KOPT-K1 (cell line): ENCODE measurements around the gene CCDC60.
"Not testable (repeated sequence)": the region's sequence is repeated elsewhere in the genome, so short reads cannot be mapped to it uniquely, and the experiment has no call there.

Source experiments
- H3K27ac ChIP-seq: fragments of 200-600 bp; sonication (generic); 2 replicates; pipeline ENCODE4 v1.5.1; 2016; ENCODE audit warnings: antibody characterized with exemption, mild to moderate bottlenecking, low read depth, low read length; ENCODE audit not compliant: poor library complexity, severe bottlenecking
- H3K36me3 ChIP-seq: fragments of 200-600 bp; sonication (generic); 2 replicates; pipeline ENCODE4 v1.5.1; 2017; ENCODE audit warnings: antibody characterized with exemption, mild to moderate bottlenecking, low read length, moderate library complexity; ENCODE audit not compliant: insufficient read depth
- H3K9me3 ChIP-seq: fragments of 200-600 bp; sonication (generic); 2 replicates; pipeline ENCODE4 v1.5.1; 2017; ENCODE audit warnings: antibody characterized with exemption, low read length, mild to moderate bottlenecking; ENCODE audit not compliant: insufficient read depth, poor library complexity, severe bottlenecking

Gene CCDC60

DNA sequence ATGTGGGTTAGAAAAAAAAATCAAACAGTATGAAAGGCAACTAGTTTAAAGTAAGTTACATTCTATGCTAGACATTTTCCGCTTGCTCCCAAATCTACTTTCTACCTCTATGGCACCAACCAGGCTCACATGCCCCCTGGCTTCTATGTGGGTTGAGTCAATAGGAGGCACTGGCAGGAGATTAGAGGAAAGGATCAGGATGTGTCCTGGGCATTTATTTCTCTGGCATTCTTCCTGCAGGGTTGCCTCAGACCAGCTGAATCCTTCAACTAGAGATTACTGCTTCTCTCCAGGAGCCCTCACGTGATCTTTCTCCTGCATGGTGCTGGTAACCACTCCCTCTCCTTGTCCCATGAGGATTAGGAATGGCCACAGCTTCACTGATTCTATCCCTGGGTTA lies 14.9 kb upstream of the CCDC60 start:
- Histone ChIP-seq H3K9me3 (no peaks in the 10 kb centered on the region), H3K36me3 (no peaks in the 10 kb centered on the region), H3K27ac (no peak overlapping the region)

DNA sequence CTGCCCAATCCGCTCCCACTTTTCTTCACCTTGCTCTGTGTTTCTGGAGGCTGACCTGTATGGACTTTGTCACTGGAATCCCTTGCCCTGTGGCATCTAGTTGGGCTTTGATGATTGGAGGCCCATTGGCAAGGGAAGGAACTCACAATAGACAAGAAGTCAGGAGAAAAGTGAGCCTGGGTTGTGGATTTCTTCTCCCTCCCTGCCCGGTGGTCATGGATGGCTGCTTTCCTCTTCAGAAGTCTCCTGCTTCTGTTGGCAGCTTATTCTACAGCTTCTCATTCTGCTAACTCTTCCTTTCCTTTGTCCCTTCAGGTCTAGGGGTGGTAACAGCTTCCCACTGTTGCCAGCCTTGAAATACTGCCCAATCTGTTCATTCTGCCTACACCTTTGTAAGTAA lies 13.9 kb upstream of the CCDC60 start:
- Histone ChIP-seq H3K9me3 (no peaks in the 10 kb centered on the region), H3K27ac (no peak overlapping the region), H3K36me3 (no peaks in the 10 kb centered on the region)

DNA sequence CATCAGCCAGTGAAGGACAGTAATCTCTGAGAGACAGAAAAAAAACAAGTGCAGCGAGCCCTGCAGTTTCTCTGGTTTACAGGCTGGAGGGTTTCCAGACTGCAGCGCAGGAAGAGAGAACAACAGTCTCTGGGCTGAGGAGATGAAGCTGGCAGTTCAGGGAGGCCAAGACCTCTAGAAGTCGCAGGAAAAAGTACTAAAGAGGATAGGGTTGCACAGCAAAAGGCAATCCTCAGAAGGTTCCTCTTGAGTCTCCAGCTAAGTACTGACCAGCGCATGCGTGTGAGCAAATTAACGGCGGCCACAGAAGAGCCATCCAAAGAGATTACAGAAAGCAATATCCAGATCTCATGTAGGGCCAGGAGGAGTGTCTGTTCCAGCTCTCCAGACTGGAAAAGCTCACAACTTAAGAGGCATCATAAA lies 12.2 kb upstream of the CCDC60 start:
- no peaks in the 10 kb centered on the region for H3K9me3 ChIP-seq
- no peaks in the 10 kb centered on the region for H3K36me3 ChIP-seq
- no peak overlapping the region for H3K27ac ChIP-seq

DNA sequence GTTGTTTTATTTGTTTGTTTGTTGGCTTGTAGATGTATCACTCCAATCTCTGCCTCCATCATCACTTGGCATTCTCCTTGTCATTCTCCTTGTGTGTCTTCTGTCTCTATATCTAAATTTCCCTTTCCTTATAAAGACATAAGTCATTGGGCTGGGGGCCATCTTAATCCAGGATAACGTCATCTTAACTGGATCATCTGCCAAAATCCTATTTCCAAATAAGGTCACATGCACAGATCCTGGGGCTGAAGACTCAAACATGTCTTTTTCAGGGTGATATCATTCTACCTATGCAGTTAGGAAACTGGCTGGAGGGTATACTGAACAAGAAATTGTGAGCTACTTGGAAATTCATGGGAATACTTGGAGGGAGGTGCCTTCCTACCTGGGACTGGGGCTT lies 8.7 kb upstream of the CCDC60 start:
- H3K9me3 ChIP-seq: no peaks in the 10 kb centered on the region
- H3K36me3 ChIP-seq: no peaks in the 10 kb centered on the region
- no peak overlapping the region for H3K27ac ChIP-seq

DNA sequence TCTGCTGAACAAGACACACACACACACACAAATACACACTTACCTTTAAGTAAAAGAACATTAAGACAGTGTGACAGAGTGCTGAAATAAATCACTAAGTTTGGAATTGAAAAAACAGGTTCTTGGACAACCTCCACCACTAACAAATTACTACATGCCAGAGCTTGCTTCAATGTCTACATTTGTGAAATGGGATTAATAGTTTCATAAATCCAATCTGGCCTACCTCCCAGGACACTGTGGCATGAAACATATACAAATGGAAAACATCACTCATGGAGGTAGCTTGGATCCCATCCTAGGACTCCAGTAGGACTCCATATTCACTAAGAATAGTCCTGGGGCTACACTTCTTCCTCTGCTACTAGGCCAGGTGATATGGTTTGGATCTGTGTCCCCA lies 8.2 kb upstream of the CCDC60 start:
- Histone ChIP-seq H3K9me3 (no peaks in the 10 kb centered on the region), H3K27ac (no peak overlapping the region), H3K36me3 (no peaks in the 10 kb centered on the region)

DNA sequence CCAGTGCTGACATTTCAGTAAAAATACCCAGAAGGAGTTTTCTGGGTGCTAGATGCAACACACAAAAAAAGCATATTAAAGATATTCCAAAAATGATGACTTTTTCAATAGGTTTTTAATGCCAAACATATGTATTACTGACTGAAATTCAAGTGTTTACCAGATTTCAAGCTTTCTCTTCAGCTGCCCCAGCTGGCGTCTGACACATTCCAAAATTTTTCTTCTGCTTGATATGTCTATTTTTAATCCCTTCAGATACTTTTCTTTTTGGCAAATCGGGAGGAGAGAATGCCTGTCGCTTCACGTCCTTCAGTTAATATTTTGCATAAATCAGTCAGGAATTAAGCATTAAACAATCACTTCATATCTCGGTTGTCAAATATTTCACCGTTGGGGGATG lies 7.1 kb upstream of the CCDC60 start:
- H3K27ac ChIP-seq: no peak overlapping the region
- no peaks in the 10 kb centered on the region for H3K9me3 ChIP-seq
- no peaks in the 10 kb centered on the region for H3K36me3 ChIP-seq

DNA sequence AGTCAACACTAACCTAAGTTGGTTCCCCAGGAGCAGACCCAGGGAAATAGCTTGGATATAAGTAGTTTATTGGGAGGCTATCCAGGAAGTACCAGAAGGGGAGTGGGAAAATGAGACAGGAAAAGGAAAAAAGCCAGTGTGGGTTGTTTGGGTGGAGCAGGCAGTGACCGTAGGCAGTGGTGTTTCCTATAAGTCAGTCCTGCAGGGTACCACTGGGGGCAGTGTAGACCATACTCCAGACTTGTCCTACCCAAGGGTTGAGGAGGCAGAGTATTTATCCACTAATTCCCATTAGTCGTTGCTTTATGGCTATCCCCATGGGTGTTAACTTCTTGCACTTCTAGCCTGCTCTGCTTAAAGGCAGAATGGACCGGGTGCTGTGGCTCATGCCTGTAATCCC lies 6.4 kb upstream of the CCDC60 start:
- no peaks in the 10 kb centered on the region for H3K9me3 ChIP-seq
- H3K27ac ChIP-seq: no peak overlapping the region
- H3K36me3 ChIP-seq: no peaks in the 10 kb centered on the region

DNA sequence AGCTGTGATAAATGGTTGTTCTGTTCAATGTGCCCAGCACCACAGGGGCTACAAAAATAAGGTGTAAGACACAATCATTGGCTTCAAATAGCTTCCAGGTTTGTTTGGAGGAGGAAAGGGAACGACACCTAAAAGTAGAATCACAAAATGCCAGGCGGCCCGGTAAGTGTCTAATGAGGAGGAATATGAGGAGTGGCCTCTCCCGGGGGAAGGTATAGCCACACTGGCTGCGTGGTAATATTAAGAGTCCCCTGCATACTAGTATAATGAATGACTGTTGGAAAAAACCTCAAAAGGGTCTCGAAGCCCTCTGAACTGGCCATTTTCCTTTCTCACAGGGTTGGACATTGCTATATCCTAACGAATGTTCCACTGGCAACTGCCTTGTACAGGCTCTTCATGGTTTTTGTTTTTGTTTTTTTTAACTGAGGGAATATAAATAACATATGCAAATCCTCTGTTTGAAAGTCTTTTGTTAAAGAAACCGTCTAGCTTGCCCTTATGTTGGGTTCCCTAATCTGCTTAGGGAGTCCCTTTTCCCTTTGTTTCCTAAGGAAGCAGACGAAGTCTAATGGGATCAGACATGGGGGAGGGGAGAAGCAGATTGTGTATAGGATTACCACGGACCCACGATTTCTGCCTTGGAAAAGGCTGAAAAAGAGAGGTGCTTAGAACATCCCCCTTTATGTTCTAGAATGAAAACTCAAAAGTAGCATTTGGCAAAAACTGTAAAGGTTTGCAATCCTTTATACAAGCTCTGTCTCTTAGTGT lies 4.2 kb downstream of the CCDC60 start:
- Histone ChIP-seq H3K36me3 (no peaks in the 10 kb centered on the region), H3K9me3 (peaks cover 6% of the 10 kb centered on the region), H3K27ac (no peak overlapping the region)

DNA sequence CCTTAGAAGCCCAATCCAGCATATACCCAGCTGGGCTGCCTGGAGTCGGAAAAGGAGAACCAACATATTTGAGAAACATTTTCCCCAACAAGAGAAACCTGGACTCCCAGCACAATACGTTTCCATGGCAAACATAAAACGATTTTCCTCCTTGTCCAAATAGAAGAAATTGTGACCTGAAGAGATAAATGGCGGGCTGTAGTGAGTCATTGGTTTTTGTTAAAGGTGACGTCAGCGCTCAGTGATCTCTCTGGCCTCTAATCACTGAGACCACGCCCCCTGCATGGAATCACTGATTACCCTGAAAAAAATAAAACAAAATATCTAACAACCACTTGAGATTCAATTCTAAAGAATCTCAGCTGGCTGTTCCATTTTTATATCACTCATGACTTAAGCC lies 6.0 kb downstream of the CCDC60 start:
- H3K9me3 ChIP-seq: peaks cover 6% of the 10 kb centered on the region
- H3K36me3 ChIP-seq: no peaks in the 10 kb centered on the region
- no peak overlapping the region for H3K27ac ChIP-seq

DNA sequence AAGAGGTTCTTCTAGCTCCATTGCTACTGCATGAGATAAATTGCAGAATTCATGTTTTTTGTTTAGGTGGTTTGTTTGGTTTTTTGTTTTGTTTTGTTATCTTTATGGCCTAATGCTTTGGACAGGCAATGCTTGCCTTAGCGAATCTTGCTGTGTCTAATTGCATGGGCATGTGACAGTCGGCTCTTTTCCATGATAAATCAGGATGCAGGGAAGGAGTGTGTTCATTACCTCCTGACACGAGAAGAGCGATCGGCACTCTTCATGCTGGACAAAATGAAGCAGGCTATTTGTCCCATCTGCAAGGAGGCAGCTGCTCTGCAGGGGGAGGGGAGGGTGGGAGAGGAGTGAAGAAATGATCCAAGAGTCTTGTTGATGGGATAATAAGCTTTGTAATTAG lies 6.5 kb downstream of the CCDC60 start:
- no peak overlapping the region for H3K27ac ChIP-seq
- H3K36me3 ChIP-seq: no peaks in the 10 kb centered on the region
- H3K9me3 ChIP-seq: peaks cover 6% of the 10 kb centered on the region

DNA sequence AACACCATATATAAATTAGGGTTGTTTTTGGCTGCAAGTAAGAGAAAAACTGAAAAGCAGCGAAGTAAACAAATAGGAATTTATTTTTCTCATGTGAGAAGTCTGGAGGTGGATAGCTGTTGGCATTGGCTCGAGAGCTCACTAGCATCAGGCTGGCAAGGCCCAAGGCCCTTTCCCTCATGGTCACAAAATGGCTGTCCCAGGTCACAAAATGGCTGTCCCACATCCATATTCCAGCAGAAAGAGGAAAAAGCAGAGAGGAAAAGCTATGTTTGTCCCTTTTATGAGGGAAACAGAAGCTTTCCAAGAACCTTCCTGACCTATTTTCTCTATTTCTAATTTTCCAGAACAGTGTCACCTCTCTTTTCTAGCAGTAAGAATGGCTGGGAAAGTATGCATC lies 7.5 kb downstream of the CCDC60 start:
- no peaks in the 10 kb centered on the region for H3K36me3 ChIP-seq
- H3K27ac ChIP-seq: no peak overlapping the region
- peaks cover 6% of the 10 kb centered on the region for H3K9me3 ChIP-seq

DNA sequence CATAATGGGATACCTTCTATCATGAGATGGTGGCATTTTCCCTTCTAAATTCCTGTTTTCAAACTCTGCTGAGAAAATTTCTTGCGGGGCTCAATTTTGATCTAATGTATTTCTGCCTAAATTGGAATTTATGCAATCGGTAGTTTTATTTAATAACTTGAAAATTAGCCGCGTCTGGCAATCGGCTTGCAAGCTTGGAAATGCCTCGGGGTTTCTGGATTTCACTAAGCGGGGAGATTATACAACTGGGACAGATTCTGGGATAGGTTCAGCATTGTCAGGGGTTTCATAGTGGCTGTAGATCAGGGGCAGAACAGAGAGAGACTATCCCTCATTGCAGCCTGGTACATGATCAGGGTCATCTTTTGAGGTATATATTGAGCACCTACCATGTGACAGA lies 8.6 kb downstream of the CCDC60 start:
- Histone ChIP-seq H3K9me3 (peaks cover 6% of the 10 kb centered on the region), H3K27ac (no peak overlapping the region), H3K36me3 (no peaks in the 10 kb centered on the region)

DNA sequence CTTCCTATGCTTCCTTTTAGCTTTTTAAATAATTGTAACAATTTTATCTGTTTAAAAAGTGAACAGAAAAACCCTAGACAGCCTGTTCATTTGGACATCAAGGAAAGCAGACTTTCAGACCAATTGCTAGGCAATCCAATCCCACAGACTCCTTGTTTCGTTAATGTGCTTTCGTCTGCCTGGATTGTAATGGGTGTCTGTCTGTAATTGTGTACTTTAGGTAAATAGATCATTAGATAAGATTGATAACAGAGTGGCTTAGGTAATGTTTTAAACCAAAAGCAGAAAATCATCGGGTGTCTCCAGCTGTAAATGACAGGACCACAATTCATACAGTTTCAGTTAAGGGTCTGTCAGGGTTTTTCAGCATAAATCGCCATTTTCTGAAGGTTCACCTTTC lies 19.6 kb downstream of the CCDC60 start:
- Histone ChIP-seq H3K36me3 (no peaks in the 10 kb centered on the region), H3K27ac (no peak overlapping the region), H3K9me3 (peaks cover 11% of the 10 kb centered on the region)

DNA sequence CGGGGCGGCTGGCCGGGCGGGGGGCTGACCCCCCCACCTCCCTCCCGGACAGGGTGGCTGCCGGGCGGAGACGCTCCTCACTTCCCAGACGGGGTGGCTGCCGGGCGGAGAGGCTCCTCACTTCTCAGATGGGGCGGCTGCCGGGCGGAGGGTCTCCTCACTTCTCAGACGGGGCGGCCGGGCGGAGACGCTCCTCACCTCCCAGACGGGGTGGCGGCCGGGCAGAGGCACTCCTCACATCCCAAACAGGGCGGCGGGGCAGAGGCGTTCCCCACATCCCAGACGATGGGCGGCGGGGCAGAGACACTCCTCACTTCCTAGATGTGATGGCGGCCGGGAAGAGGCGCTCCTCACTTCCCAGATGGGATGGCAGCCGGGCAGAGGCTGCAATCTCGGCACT lies 25.8 kb downstream of the CCDC60 start:
- H3K36me3 ChIP-seq, H3K27ac ChIP-seq, H3K9me3 ChIP-seq: not testable (repeated sequence)

DNA sequence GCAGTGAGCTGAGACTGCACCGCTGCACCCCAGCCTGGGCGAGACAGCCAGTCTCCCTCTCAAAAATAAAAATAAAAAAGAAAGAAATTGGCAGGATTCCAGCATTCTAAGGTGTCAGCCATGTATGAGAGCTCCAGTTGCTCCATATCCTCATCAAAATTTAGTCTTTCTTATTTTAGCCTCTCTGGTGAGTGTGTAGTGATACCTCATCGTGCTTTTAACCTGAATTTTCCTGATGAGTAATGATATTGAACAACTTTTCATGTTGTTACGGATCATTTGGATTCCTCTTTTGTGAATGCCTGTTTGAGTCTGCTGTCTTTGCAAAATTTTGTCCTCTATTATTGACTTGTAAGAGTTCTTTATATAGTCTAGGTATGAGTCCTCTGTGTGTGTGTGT lies 28.5 kb downstream of the CCDC60 start:
- Histone ChIP-seq H3K36me3 (no peaks in the 10 kb centered on the region), H3K27ac (no peak overlapping the region), H3K9me3 (no peaks in the 10 kb centered on the region)

DNA sequence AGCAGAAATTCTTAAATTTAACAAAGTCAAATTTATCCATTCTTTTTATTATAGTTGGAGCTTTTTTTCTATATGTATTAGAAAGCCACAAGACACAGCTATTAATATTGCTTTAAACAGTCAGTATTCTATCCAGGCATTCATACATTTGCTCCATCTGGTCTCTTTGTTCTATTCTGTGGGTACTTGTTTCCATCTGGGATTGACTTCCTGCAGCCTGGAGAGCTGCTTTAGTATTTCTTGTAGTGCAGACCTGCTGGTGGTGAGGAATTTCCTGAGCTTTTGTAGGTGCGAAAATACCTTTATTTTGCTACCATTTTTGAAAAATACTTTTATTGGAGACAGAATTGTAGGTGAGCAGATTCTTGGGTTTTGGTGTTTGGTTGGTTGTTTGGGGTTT lies 29.0 kb downstream of the CCDC60 start:
- no peaks in the 10 kb centered on the region for H3K36me3 ChIP-seq
- H3K27ac ChIP-seq: no peak overlapping the region
- no peaks in the 10 kb centered on the region for H3K9me3 ChIP-seq
